NCI-H2227 (cell line): ENCODE results near the gene NELFCD.
"Not testable (repeated sequence)": the region's sequence is repeated elsewhere in the genome, so short reads cannot be mapped to it uniquely, and the experiment has no call there.

Source experiments
- DNase-seq: peaks from one replicate; lab custom pipeline; 2025; ENCODE audit not compliant: unreplicated experiment; lab: John Stamatoyannopoulos, UW

NELFCD gene

GRCh38 chr20:58973179-58973578, 7.9 kb upstream of the NELFCD start:
- no peak for DNase-seq

- DNase-seq: no peak
These were observed 7.2 kb upstream of the NELFCD start for GRCh38 chr20:58973866-58974265.

- DNase-seq: no peak
These were observed 5.7 kb upstream of the NELFCD start for GRCh38 chr20:58975353-58975752.

- no peak for DNase-seq
These were observed 4.9 kb upstream of the NELFCD start for GRCh38 chr20:58976061-58976730.

- no peak for DNase-seq
These were observed 2.5 kb upstream of the NELFCD start for GRCh38 chr20:58978351-58979190.

GRCh38 chr20:58981628-58982364, 740 bp downstream of the NELFCD start:
- no peak for DNase-seq

GRCh38 chr20:58982406-58983114, 1.5 kb downstream of the NELFCD start:
- DNase-seq: no peak

GRCh38 chr20:58983115-58983468, 2.0 kb downstream of the NELFCD start:
- DNase-seq: not testable (repeated sequence)

GRCh38 chr20:58984691-58985090, 3.6 kb downstream of the NELFCD start:
- DNase-seq: no peak

- DNase-seq: no peak
These were observed 4.6 kb downstream of the NELFCD start for GRCh38 chr20:58985656-58986055.

GRCh38 chr20:58986286-58986967, 5.4 kb downstream of the NELFCD start:
- DNase-seq: no peak

- DNase-seq: peak; percentile 86
These were observed 6.0 kb downstream of the NELFCD start for GRCh38 chr20:58986968-58987517.

GRCh38 chr20:58987790-58988564, 6.9 kb downstream of the NELFCD start:
- DNase-seq: no peak

GRCh38 chr20:58988565-58988882, 7.5 kb downstream of the NELFCD start:
- DNase-seq: no peak

- DNase-seq: no peak
These were observed 8.1 kb downstream of the NELFCD start for GRCh38 chr20:58989196-58989595.

- DNase-seq: no peak
These were observed 9.8 kb downstream of the NELFCD start for GRCh38 chr20:58990651-58991445.

GRCh38 chr20:58991715-58992114, 10.7 kb downstream of the NELFCD start:
- DNase-seq: no peak

- no peak for DNase-seq
These were observed 11.9 kb downstream of the NELFCD start for GRCh38 chr20:58992911-58993310.
